H54 (cell line): ENCODE data around the gene ARHGEF1.

Source experiments
- DNase-seq: peaks from one replicate; pipeline ENCODE4 v3.0.0; 2011; ENCODE audit warnings: low spot score, mixed read lengths; ENCODE audit not compliant: insufficient read length
- FAIRE-seq: peaks from 3 replicates; lab custom pipeline; 2011; peaks lifted over from hg19 to GRCh38; lab: Jason Lieb, UNC
- POLR2A ChIP-seq: IDR thresholded peaks from 2 replicates; pipeline ENCODE4 v1.6.1; 2011; ENCODE audit warnings: low read depth, mild to moderate bottlenecking, low read length

ARHGEF1 gene

GRCh38 chr19:41883821-41884733 lies 1.1 kb downstream of the ARHGEF1 start:
- DNase-seq (peak; percentile 97), FAIRE-seq (no peak)
- peak; percentile 70 for TF ChIP-seq POLR2A

GRCh38 chr19:41886761-41887710 lies 4.1 kb downstream of the ARHGEF1 start:
- FAIRE-seq (no peak), DNase-seq (no peak)
- no peak for TF ChIP-seq POLR2A

DNA sequence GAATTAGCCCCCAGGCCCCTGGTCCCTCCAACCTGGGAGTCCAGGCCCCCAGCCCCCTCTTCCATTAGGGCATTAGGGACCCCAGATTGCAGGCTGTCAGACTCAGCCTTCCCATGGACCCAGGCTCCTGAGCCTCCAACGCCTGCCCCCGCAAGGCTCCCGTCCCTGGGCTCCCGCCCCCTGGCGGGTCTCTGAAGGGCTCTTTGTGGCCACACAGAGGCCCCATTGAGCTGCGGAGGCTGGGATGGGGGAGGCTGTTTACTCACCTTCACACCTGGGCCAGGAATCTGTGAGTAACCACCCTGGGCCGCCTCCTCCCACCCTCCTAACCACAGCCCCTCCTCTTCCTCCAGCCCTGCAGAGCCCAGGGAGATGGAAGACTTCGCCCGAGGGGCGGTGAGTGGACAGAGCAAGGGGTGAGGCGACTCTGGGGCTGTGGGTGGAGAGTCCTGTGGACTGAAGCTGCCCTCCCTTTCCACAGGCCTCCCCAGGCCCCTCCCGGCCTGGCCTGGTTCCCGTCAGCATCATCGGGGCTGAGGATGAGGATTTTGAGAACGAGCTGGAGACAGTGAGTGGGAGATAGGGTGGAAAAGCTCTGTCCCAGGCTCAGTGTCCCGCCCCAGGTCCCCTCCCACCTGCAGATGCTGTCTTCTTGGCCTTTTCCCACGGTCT lies 4.9 kb downstream of the ARHGEF1 start:
- peak; percentile 97 for DNase-seq
- FAIRE-seq: no peak

GRCh38 chr19:41888926-41889325 lies 5.9 kb downstream of the ARHGEF1 start:
- DNase-seq (no peak), FAIRE-seq (no peak)
- no peak for TF ChIP-seq POLR2A

More for the DNA sequence above, 4.9 kb downstream of the ARHGEF1 start:
- no peak for TF ChIP-seq POLR2A

DNA sequence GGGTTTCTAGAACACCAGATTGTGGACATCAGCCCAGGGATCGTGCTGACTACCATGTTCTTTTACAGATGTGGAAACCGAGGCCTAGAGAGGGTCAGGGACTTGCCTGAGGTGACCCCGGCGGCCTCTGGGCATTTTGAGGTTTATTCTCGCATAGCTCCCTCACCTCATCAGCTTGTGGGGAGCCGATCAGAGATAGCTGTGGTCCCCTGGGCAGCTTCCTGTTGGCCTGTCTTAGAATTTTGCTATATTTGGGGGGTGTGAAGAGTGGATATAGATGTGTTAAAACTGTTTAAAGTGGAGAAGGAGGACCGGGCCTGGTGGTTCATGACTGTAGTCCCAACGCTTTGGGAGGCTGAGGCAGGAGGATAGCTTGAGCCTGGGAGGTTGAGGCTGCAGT lies 6.9 kb downstream of the ARHGEF1 start:
- DNase-seq: no peak
- no peak for FAIRE-seq
- TF ChIP-seq POLR2A: no peak

DNA sequence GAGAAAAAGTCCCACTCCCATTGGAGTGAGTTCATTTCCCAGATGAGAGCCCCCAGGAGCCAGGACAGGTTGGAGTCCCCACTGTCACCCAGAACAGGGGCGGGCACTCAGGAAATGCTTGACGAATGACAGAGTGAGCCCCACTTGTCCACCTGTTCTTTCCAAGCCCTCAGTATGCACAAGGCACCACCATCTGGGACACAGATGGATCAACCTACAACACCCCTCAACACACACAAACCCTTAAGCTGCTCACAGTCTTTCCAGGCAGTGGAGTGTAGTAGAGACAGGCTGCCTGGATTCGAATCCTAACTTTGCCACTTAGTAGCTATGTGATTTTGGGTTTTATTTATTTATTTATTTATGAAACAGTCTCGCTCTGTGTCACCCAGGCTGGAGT lies 8.0 kb downstream of the ARHGEF1 start:
- DNase-seq: no peak
- no peak for TF ChIP-seq POLR2A
- no peak for FAIRE-seq

DNA sequence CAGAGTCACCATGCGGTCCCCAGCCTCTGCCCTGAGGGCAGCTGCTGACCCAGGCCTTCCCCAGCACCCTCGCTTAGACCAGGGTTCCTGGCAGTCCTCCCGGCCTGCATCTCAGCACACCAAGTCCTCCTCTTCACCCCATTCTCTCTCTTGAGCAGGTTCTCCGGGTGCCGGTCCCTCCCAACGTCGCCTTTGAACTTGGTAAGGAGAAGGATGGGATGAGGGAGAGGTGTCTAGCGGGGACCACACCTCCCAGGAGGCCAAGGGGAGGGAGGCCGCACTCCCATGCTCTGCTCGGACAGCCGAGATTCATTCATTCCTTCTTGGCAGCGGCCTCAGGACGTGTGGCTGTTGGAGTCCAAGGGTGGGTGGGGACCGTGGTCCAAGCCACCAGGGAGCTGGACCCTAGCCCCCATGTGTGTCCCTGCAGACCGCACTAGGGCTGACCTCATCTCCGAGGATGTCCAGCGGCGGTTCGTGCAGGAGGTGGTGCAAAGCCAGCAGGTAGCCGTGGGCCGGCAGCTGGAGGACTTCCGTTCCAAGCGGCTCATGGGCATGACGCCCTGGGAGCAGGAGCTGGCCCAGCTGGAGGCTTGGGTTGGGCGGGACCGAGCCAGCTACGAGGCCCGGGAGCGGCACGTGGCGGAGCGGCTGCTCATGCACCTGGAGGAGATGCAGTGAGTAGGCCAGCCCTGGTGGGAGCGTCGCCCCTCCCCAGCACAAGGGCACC lies 9.4 kb downstream of the ARHGEF1 start:
- FAIRE-seq (no peak), DNase-seq (no peak)
- TF ChIP-seq POLR2A: no peak

DNA sequence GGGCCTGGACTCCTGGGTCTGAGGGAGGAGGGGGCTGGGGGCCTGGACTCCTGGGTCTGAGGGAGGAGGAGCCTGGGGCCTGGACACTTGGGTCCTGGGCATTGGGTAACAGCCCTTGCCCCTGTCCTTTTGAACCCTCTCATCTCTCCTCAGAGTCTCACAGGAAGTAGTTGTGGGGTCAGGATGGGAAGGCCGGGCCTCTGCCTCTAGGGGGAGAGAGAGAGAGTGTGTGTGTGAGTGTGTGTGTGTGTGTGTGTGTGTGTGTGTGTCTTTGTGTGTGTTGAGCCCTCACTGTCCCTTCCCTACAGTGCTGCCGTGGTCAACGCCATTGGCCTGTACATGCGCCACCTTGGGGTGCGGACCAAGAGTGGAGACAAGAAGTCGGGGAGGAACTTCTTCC lies 10.9 kb downstream of the ARHGEF1 start:
- DNase-seq (no peak), FAIRE-seq (no peak)
- no peak for TF ChIP-seq POLR2A

DNA sequence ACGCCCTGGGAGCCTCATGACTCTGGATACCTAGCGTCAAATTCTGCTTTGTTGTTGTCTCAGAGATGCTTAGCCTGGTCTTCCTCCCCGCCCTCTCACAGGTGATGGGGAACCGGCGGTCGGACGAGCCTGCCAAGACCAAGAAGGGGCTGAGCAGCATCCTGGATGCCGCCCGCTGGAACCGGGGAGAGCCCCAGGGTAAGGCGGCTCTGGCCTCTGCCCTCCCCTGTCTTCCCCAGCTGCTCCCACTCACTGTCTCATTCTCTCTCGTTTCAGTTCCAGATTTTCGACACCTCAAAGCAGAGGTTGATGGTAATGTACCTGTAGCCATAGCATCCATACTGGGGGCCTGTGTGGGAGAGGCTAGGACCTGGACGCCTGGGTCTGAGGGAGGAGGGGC lies 11.4 kb downstream of the ARHGEF1 start:
- no peak for TF ChIP-seq POLR2A
- FAIRE-seq: no peak
- no peak for DNase-seq

DNA sequence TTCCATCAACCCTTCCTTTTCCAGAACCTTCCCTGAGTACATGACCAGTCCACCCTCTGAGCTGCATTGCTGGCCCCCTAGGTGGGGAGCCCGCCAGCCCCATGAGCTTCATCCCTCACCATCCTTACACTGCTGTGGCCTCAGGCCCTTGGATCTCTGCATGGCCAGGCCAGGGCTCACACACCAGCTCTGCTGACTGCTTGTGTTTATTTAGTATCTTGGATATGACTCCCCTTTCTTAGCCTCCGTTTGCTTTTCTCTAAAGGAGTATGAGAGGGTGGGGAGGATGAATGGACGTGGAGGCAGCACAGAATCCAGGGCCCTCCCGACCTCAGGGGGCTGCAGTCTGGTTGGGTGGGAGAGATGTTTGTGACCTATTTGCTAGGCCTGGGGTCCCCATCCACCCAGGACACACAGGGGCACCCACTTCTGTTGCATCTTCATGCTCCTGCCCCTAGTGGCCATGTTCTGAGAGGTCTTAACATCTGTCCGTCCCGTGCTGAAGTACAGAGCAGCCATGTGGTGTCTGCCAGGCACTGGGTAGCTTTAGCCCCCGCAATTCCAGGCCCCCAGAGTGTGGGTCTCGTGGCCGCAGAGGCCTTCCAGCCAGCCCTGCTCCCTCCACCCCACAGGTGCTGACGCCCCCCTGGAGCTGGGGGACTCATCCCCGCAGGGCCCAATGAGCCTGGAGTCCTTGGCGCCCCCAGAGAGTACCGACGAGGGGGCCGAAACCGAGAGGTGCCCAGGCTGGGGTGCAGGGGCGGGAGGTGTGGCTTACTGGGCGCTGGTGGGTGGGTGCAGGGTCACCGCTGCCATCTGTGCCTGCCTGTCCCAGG lies 13.0 kb downstream of the ARHGEF1 start:
- DNase-seq (no peak), FAIRE-seq (no peak)
- no peak for TF ChIP-seq POLR2A

DNA sequence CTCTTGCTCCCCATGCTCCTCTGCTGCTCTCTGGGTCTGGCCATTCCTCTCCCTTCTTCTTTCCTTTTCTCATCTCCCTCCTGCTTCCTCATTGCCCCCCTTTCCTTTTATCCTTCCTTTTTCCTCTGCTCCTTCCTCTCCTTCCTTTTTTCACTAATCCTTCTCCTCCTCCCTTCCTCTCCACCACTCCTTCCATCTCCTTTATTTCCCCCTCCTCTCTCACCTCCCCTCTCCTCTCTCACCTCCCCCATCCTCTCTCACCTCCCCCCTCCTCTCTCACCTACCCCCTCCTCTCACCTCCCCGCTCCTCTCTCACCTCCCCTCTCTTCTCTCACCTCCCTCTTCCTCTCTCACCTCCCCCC lies 13.6 kb downstream of the ARHGEF1 start:
- FAIRE-seq (no peak), DNase-seq (no peak)
- no peak for TF ChIP-seq POLR2A

DNA sequence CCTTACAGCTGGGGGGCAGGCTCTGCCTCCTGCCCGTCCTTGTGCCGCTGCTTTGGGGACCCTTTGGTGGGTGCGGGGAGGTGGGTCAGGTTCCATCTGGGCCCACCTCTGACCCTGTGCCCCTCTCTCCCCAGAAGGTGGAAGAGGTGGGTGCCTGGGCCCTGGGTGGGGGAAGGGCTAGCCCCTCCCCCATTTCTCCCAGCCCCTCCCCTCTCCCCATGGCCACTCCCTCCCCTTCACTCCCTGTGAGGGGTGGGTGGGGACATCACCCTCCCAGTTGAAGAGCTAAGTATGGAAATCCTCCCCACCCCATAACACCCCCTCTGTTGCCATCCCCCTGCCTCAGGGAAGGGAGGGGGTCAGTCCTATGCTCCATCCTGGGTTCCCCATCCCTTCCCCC lies 14.2 kb downstream of the ARHGEF1 start:
- FAIRE-seq: no peak
- no peak for DNase-seq
- no peak for TF ChIP-seq POLR2A
